ENCODE measurements around the gene DDR2. TPM values are rescaled to one million over a fixed set of nuclear protein-coding genes. Genes with fewer than 3 reads are reported as not detected.

Gene DDR2
- total and polyA plus RNA-seq, 8 donors: 1.4 to 14.6 (median 3.3) TPM

DNA sequence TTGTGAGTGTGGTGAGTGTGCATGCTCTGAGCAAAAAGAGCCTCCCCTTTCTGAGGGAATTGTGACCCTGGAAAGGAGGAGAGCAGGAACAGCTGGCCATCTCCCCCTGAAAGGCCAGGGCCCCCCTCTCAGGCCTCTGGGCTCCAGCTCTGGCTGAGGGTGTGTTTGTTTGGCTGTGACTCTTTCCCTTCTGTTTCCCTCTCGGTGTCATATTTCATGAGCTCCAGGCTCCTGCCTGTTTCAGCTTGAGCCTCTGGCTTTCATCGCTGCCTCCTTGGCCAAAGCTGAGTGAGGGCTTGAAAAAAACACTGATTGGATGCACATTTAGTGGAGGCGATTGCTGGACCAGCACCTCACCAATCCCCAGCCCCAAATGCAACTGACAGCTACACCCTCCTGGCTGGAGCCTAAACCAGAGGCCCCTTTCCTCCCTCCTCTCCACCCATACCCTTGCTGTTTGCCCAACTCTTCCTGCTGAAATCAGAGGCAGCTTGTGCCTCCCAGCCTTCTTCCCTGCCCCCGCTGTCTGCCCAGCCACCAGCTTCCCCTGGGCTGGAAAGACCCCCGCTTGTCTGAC lies 64.1 kb downstream of the DDR2 start:
- 31 to 40% methylated on average over 5 of the region's 5 CpGs for WGBS, 2 donors
- Histone ChIP-seq H3K9me3 (no peaks in the 10 kb centered on the region), H3K4me3 (no peak overlapping the region), H3K27me3 (no peaks in the 10 kb centered on the region), H3K4me1 (peaks cover 0 to 5% (median 0%) of the 10 kb centered on the region in 3 donors), H3K27ac (peak overlapping the region in 1 of 4 donors; percentile 23), H3K36me3 (no peaks in the 10 kb centered on the region)
- peak; percentile 94 to 99 (median 97) for ATAC-seq
- no peak for FAIRE-seq
- DNase-seq: peak in 4 of 6 donors; percentile 35 to 58 (median 51)
- TF ChIP-seq, protein P1, sequence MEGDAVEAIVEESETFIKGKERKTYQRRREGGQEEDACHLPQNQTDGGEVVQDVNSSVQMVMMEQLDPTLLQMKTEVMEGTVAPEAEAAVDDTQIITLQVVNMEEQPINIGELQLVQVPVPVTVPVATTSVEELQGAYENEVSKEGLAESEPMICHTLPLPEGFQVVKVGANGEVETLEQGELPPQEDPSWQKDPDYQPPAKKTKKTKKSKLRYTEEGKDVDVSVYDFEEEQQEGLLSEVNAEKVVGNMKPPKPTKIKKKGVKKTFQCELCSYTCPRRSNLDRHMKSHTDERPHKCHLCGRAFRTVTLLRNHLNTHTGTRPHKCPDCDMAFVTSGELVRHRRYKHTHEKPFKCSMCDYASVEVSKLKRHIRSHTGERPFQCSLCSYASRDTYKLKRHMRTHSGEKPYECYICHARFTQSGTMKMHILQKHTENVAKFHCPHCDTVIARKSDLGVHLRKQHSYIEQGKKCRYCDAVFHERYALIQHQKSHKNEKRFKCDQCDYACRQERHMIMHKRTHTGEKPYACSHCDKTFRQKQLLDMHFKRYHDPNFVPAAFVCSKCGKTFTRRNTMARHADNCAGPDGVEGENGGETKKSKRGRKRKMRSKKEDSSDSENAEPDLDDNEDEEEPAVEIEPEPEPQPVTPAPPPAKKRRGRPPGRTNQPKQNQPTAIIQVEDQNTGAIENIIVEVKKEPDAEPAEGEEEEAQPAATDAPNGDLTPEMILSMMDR (IDR thresholded peaks at IDR 0.05): no peak
- intact Hi-C loops (cut with DNase I): no loop called here

DNA sequence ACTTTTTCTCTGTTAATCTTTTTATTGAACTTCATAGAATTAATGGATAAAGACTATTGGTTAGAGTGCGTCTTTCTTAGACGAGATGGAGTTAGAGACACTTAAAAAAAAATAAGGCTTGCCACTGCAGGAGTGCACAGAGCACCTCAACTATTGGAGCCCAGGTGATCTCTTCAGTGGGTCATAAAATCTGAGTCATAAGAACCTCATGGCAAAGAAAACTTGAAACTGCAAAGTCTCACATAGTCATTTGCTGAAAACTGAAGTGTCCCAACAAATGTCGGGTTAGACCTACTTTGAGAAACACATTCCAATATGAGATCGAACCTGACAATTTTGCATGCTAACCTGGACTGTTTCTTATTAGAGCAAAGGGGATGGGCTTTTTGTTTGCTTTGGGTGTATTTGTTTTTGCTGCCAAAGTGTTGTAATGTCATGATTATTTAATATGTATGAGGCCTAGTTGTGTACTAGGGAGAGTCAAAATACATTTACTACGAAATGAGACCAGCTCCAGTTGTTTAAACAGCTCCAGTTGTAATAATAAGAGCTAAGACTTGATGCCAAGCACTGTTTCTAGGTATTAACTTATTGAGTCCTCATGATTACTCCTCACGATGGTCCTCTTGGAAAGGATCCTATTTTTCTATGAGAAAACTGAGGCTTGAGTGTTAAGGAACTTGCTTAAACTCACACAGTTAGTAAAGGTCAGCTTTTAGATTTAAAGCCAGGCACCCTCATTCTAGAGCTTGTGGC lies 65.1 kb downstream of the DDR2 start:
- no peak for ATAC-seq
- H3K27ac ChIP-seq: no peak overlapping the region

DNA sequence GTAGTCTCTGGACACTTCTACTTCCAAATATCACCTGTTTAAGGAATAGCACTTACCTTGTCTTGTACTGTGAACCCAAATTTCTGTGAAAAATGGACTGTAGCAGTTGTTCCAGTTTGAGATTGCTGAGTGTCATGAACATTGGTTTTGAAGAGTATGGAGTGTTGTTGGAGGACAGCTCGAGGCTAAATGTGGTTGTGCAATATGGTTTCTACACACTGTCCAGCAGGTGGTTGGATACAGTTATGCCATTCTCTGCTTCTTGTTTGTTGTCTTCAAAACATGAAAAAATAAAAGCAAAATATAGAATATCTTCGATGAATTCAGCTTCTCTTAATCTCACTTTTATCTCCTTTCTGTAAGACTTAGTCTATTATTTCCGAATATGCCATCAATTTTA lies 67.1 kb downstream of the DDR2 start:
- Histone ChIP-seq H3K4me1 (peaks cover 0 to 5% (median 0%) of the 10 kb centered on the region in 3 donors), H3K36me3 (no peaks in the 10 kb centered on the region), H3K4me3 (no peak overlapping the region), H3K27me3 (no peaks in the 10 kb centered on the region), H3K9me3 (no peaks in the 10 kb centered on the region), H3K27ac (no peak overlapping the region)
- TF ChIP-seq, protein P1 (IDR thresholded peaks at IDR 0.05): no peak
- DNase-seq: no peak
- ATAC-seq: no peak
- no peak for FAIRE-seq
- intact Hi-C loops (cut with DNase I): no loop called here
- 79 to 84% methylated on average over 3 of the region's 3 CpGs for WGBS, 2 donors

More for the DNA sequence above, 65.1 kb downstream of the DDR2 start:
- Histone ChIP-seq H3K36me3 (no peaks in the 10 kb centered on the region), H3K9me3 (no peaks in the 10 kb centered on the region), H3K4me1 (peaks cover 0 to 5% (median 0%) of the 10 kb centered on the region in 3 donors), H3K4me3 (no peak overlapping the region), H3K27me3 (no peaks in the 10 kb centered on the region)
- intact Hi-C loops (cut with DNase I): no loop called here
- FAIRE-seq (no peak), DNase-seq (no peak)
- 83 to 87% methylated on average over 6 of the region's 6 CpGs for WGBS, 2 donors
- TF ChIP-seq, protein P1 (IDR thresholded peaks at IDR 0.05): no peak

DNA sequence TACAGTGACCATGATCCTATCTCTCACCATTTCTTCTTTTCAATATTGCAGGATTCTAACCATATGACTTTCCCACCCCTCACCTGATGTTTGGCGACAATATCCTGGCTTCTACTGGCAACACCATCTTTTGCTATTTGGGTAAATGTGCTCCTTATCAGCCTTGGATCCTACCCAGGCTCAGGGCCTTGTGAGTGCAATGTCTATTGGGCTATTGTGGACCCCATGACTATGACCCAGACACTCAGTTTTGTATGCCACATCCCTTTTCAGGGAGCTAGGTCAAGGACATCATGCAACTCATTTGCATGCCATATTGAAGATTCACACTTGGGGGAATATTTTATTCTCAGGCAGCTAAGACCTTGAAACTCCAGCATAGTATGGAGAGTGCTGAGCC lies 67.9 kb downstream of the DDR2 start:
- Histone ChIP-seq H3K27me3 (no peaks in the 10 kb centered on the region), H3K36me3 (no peaks in the 10 kb centered on the region), H3K4me3 (no peak overlapping the region), H3K27ac (no peak overlapping the region), H3K4me1 (peaks cover 0 to 5% (median 0%) of the 10 kb centered on the region in 3 donors), H3K9me3 (no peaks in the 10 kb centered on the region)
- TF ChIP-seq, protein P1 (IDR thresholded peaks at IDR 0.05): no peak
- DNase-seq: no peak
- no peak for ATAC-seq
- 93 to 96% methylated on average over 1 of the region's 1 CpG for WGBS, 2 donors
- intact Hi-C loops (cut with DNase I): no loop called here
- FAIRE-seq: no peak

DNA sequence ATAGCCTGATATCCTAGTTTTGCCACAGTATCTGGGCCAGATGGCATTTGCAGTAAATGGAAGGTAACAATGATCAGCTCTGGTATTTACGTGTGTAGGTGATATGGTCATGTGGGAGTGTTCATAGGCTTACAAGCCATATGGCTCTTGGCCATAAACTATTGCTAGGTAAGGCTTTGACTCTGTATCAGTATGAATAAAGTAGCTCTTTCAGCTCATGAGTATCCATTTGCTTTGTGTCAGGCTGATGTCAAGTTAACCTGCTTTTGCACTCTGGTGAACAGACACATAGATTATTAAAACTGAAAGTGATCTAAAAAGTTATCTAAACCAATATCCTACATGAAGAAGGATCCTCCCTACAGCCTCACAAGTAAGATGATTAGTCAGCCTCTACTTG lies 69.0 kb downstream of the DDR2 start:
- Histone ChIP-seq H3K27me3 (no peaks in the 10 kb centered on the region), H3K4me3 (no peak overlapping the region), H3K27ac (no peak overlapping the region), H3K9me3 (no peaks in the 10 kb centered on the region), H3K4me1 (no peaks in the 10 kb centered on the region), H3K36me3 (no peaks in the 10 kb centered on the region)
- intact Hi-C loops (cut with DNase I): no loop called here
- 50 to 59% methylated on average over 1 of the region's 1 CpG for WGBS, 2 donors
- no peak for ATAC-seq
- no peak for DNase-seq
- no peak for FAIRE-seq
- TF ChIP-seq, protein P1 (IDR thresholded peaks at IDR 0.05): no peak

Measured in pancreas (tissue), 10 donors.